Mesendoderm (in vitro differentiated cells): ENCODE data around the gene MIOX.

Experiments
- DNase-seq: peaks from one replicate; pipeline ENCODE4 v3.0.0; 2013
- H2AK5ac ChIP-seq: 2 replicates; pipeline ENCODE4 v1.6.1; 2013; ENCODE audit warnings: low read length, inconsistent platforms
- H2BK120ac ChIP-seq: 2 replicates; pipeline ENCODE4 v1.6.1; 2013; ENCODE audit warnings: low read depth, mild to moderate bottlenecking, low read length, moderate library complexity, mixed read lengths
- H2BK15ac ChIP-seq: replicated peaks from 2 replicates; pipeline ENCODE4 v1.6.1; 2013; ENCODE audit warnings: low read depth, mild to moderate bottlenecking, moderate library complexity
- H2BK5ac ChIP-seq: 2 replicates; pipeline ENCODE4 v1.6.1; 2013; ENCODE audit warnings: low read length, inconsistent platforms
- H3K18ac ChIP-seq: 2 replicates; pipeline ENCODE4 v1.6.1; 2013; ENCODE audit warnings: mild to moderate bottlenecking, low read length, mixed read lengths
- H3K23ac ChIP-seq: one replicate; pipeline ENCODE4 v1.6.1; 2013; ENCODE audit warnings: low read length
- H3K27ac ChIP-seq: 2 replicates; pipeline ENCODE4 v1.5.1; 2013; ENCODE audit warnings: low read depth, mild to moderate bottlenecking, inconsistent platforms, low read length, moderate library complexity
- H3K27me3 ChIP-seq: 2 replicates; pipeline ENCODE4 v1.6.1; 2013; ENCODE audit warnings: low read length, control low read depth, mild to moderate bottlenecking, inconsistent platforms; ENCODE audit not compliant: insufficient read depth, poor library complexity
- H3K36me3 ChIP-seq: 2 replicates; pipeline ENCODE4 v1.6.1; 2013; ENCODE audit warnings: low read length, inconsistent platforms; ENCODE audit not compliant: control insufficient read depth, insufficient read depth
- H3K4ac ChIP-seq: one replicate; pipeline ENCODE4 v1.6.1; 2013; ENCODE audit warnings: low read depth, mild to moderate bottlenecking, low read length, moderate library complexity
- H3K4me1 ChIP-seq: 2 replicates; pipeline ENCODE4 v1.6.1; 2013; ENCODE audit warnings: low read depth, low read length, inconsistent platforms; ENCODE audit not compliant: control insufficient read depth
- H3K4me2 ChIP-seq: 2 replicates; pipeline ENCODE4 v1.6.1; 2013; ENCODE audit warnings: low read length
- H3K4me3 ChIP-seq: 2 replicates; pipeline ENCODE4 v1.5.1; 2013; ENCODE audit warnings: mild to moderate bottlenecking, low read length
- H3K56ac ChIP-seq: one replicate; pipeline ENCODE4 v1.6.1; 2013; ENCODE audit warnings: low read length
- H3K79me1 ChIP-seq: 2 replicates; pipeline ENCODE4 v1.6.1; 2013; ENCODE audit warnings: low read length, inconsistent platforms
- H3K79me2 ChIP-seq: 2 replicates; pipeline ENCODE4 v1.6.1; 2013; ENCODE audit warnings: mild to moderate bottlenecking, low read length; ENCODE audit not compliant: control insufficient read depth, insufficient read depth
- H3K9ac ChIP-seq: 2 replicates; pipeline ENCODE4 v1.6.1; 2013; ENCODE audit warnings: low read length, inconsistent platforms
- H4K5ac ChIP-seq: one replicate; pipeline ENCODE4 v1.6.1; 2013; ENCODE audit warnings: low read length
- H4K8ac ChIP-seq: one replicate; pipeline ENCODE4 v1.6.1; 2013; ENCODE audit warnings: low read depth, mild to moderate bottlenecking, control low read depth, low read length, moderate library complexity
- WGBS: extraction: QIAGEN DNeasy Blood & Tissue Kit; methylation state at CpG from one replicate; pipeline ENCODE4 v1.1.7; 2013; ENCODE audit warnings: low lambda C conversion rate, missing lambda C conversion rate; ENCODE audit not compliant: insufficient coverage; ENCODE audit errors: extremely low coverage; 5-methylcytosine and 5-hydroxymethylcytosine counted together

MIOX gene

GRCh38 chr22:50464451-50464850 lies 22.2 kb upstream of the MIOX start:
- Histone ChIP-seq H3K56ac (no peak overlapping the region), H3K23ac (no peak overlapping the region), H3K4me1 (peaks cover 3% of the 10 kb centered on the region), H3K27me3 (no peaks in the 10 kb centered on the region), H3K27ac (no peak overlapping the region), H3K18ac (no peak overlapping the region), H3K36me3 (peaks cover 13% of the 10 kb centered on the region), H4K5ac (no peak overlapping the region), H3K79me1 (peaks cover 7% of the 10 kb centered on the region), H3K9ac (no peak overlapping the region), H3K4ac (no peak overlapping the region), H2BK5ac (no peak overlapping the region), H3K4me3 (no peak overlapping the region), H3K79me2 (peaks cover 16% of the 10 kb centered on the region), H2BK120ac (no peak overlapping the region), H4K8ac (no peak overlapping the region), H2BK15ac (no peak overlapping the region), H2AK5ac (no peak overlapping the region), H3K4me2 (no peak overlapping the region)
- DNase-seq: no peak
- WGBS: no CpG with 5 or more reads among the region's 24 CpGs

GRCh38 chr22:50465066-50465930 lies 21.4 kb upstream of the MIOX start:
- peaks cover 7% of the 10 kb centered on the region for H3K79me1 ChIP-seq
- H3K27me3 ChIP-seq: no peaks in the 10 kb centered on the region
- H3K4me3 ChIP-seq: no peak overlapping the region
- no peak for DNase-seq
- H4K5ac ChIP-seq: no peak overlapping the region
- WGBS: no CpG with 5 or more reads among the region's 30 CpGs
- no peak overlapping the region for H3K27ac ChIP-seq
- no peak overlapping the region for H3K4ac ChIP-seq
- no peak overlapping the region for H3K4me2 ChIP-seq
- H4K8ac ChIP-seq: no peak overlapping the region
- H3K56ac ChIP-seq: no peak overlapping the region
- peaks cover 17% of the 10 kb centered on the region for H3K79me2 ChIP-seq
- H3K23ac ChIP-seq: no peak overlapping the region
- no peak overlapping the region for H2BK5ac ChIP-seq
- H3K4me1 ChIP-seq: peaks cover 6% of the 10 kb centered on the region
- H2BK15ac ChIP-seq: no peak overlapping the region
- no peak overlapping the region for H3K9ac ChIP-seq
- H2BK120ac ChIP-seq: no peak overlapping the region
- peaks cover 13% of the 10 kb centered on the region for H3K36me3 ChIP-seq
- H3K18ac ChIP-seq: no peak overlapping the region
- H2AK5ac ChIP-seq: no peak overlapping the region

- Histone ChIP-seq H3K4ac (no peak overlapping the region), H3K9ac (no peak overlapping the region)
Measured at GRCh38 chr22:50467341-50467740, 19.3 kb upstream of the MIOX start.

GRCh38 chr22:50467773-50468440 lies 18.8 kb upstream of the MIOX start:
- Histone ChIP-seq H2BK120ac (no peak overlapping the region), H3K4ac (no peak overlapping the region), H4K5ac (no peak overlapping the region), H3K23ac (no peak overlapping the region), H3K4me3 (no peak overlapping the region), H3K4me1 (peaks cover 12% of the 10 kb centered on the region), H3K36me3 (peaks cover 9% of the 10 kb centered on the region), H2BK5ac (no peak overlapping the region), H3K9ac (no peak overlapping the region), H3K79me2 (peaks cover 42% of the 10 kb centered on the region), H2AK5ac (no peak overlapping the region), H4K8ac (no peak overlapping the region), H3K4me2 (no peak overlapping the region), H3K18ac (no peak overlapping the region), H3K27ac (no peak overlapping the region), H3K79me1 (peaks cover 23% of the 10 kb centered on the region), H3K27me3 (no peaks in the 10 kb centered on the region), H3K56ac (no peak overlapping the region), H2BK15ac (no peak overlapping the region)
- DNase-seq: no peak
- WGBS: no CpG with 5 or more reads among the region's 22 CpGs

More at GRCh38 chr22:50467341-50467740, 19.3 kb upstream of the MIOX start:
- Histone ChIP-seq H3K79me2 (peaks cover 36% of the 10 kb centered on the region), H3K23ac (no peak overlapping the region), H2BK15ac (no peak overlapping the region), H3K79me1 (peaks cover 19% of the 10 kb centered on the region), H3K4me3 (no peak overlapping the region), H3K4me2 (no peak overlapping the region), H2AK5ac (no peak overlapping the region), H3K4me1 (peaks cover 12% of the 10 kb centered on the region), H3K27me3 (no peaks in the 10 kb centered on the region), H2BK120ac (no peak overlapping the region), H3K18ac (no peak overlapping the region), H3K27ac (no peak overlapping the region), H2BK5ac (no peak overlapping the region), H3K36me3 (peaks cover 11% of the 10 kb centered on the region), H4K8ac (no peak overlapping the region), H3K56ac (no peak overlapping the region), H4K5ac (no peak overlapping the region)
- no CpG with 5 or more reads among the region's 24 CpGs for WGBS
- DNase-seq: no peak

- DNase-seq: no peak
- Histone ChIP-seq H3K36me3 (peaks cover 6% of the 10 kb centered on the region), H3K4me3 (no peak overlapping the region), H3K27ac (no peak overlapping the region), H3K9ac (no peak overlapping the region), H4K8ac (no peak overlapping the region), H3K4me2 (no peak overlapping the region), H3K27me3 (no peaks in the 10 kb centered on the region), H3K79me2 (peaks cover 49% of the 10 kb centered on the region), H2BK5ac (no peak overlapping the region), H4K5ac (no peak overlapping the region), H2AK5ac (no peak overlapping the region), H3K4ac (no peak overlapping the region), H2BK15ac (no peak overlapping the region), H3K23ac (no peak overlapping the region), H3K56ac (no peak overlapping the region), H2BK120ac (no peak overlapping the region), H3K79me1 (peaks cover 28% of the 10 kb centered on the region), H3K4me1 (peaks cover 12% of the 10 kb centered on the region), H3K18ac (no peak overlapping the region)
- no CpG with 5 or more reads among the region's 8 CpGs for WGBS
Measured at GRCh38 chr22:50468626-50469025, 18.0 kb upstream of the MIOX start.
